Fibroblast of pulmonary artery (primary cell): Measurements from ENCODE around the gene RAET1G.

Source experiments
- DNase-seq: peaks from one replicate; pipeline ENCODE4 v3.0.0-alpha.2; 2010; ENCODE audit warnings: low read depth
- H3K4me3 ChIP-seq: replicated peaks from 2 replicates; pipeline ENCODE4 v1.5.1; 2011; ENCODE audit warnings: low read depth, mild to moderate bottlenecking, control low read depth, low read length, moderate library complexity
- TF ChIP-seq, protein P1 (sequence below): IDR thresholded peaks from 2 replicates; pipeline ENCODE4 v1.5.1; 2011; ENCODE audit warnings: mild to moderate bottlenecking, control low read depth, low read length, inconsistent platforms; ENCODE audit errors: missing control alignments

RAET1G gene

GRCh38 chr6:149888093-149888492 is 34.8 kb downstream of the RAET1G start:
- no peak overlapping the region for H3K4me3 ChIP-seq
- TF ChIP-seq, protein P1, sequence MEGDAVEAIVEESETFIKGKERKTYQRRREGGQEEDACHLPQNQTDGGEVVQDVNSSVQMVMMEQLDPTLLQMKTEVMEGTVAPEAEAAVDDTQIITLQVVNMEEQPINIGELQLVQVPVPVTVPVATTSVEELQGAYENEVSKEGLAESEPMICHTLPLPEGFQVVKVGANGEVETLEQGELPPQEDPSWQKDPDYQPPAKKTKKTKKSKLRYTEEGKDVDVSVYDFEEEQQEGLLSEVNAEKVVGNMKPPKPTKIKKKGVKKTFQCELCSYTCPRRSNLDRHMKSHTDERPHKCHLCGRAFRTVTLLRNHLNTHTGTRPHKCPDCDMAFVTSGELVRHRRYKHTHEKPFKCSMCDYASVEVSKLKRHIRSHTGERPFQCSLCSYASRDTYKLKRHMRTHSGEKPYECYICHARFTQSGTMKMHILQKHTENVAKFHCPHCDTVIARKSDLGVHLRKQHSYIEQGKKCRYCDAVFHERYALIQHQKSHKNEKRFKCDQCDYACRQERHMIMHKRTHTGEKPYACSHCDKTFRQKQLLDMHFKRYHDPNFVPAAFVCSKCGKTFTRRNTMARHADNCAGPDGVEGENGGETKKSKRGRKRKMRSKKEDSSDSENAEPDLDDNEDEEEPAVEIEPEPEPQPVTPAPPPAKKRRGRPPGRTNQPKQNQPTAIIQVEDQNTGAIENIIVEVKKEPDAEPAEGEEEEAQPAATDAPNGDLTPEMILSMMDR: no peak
- no peak for DNase-seq

DNA sequence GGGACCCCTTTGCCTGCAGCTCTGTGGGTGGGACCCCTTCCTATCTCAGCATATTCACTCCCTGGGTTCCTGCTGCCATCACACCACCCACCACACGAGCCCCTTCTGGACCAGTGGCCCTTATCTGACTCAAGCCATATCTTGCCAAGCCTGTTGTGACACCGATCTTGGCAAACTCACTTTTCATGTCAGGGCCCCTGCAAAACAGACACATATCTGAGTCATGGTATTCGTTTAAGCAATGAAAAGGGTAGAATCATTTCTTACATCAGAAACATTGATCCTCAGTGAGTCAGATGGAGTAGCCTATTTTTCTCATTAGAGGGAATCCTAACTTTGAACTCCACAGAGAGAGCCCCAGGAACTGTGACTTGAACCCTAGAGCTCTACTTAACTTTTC is 35.6 kb downstream of the RAET1G start:
- H3K4me3 ChIP-seq: no peak overlapping the region
- TF ChIP-seq, protein P1: no peak
- peak; percentile 57 for DNase-seq

DNA sequence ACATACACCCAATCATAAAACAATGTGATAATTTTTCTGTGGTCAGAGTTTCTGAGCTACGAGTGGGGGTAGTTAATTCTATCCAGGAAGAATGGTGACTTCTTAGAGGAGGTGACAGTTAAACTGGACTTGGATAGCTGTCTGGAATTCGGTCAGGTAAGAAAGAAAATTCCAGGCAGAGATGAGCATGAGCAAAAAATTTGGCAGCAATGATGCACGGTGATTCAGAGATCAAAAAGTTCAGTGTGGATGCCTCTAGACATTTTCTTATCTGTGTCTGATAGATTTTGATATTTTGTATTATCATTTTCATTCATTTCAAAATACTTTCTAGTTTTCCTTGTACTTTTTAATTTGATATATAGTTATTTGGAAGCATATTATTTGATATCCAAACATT is 37.0 kb downstream of the RAET1G start:
- TF ChIP-seq, protein P1: no peak
- no peak for DNase-seq
- H3K4me3 ChIP-seq: no peak overlapping the region

GRCh38 chr6:149884617-149885016 is 38.3 kb downstream of the RAET1G start:
- DNase-seq: no peak
- TF ChIP-seq, protein P1: no peak
- no peak overlapping the region for H3K4me3 ChIP-seq

DNA sequence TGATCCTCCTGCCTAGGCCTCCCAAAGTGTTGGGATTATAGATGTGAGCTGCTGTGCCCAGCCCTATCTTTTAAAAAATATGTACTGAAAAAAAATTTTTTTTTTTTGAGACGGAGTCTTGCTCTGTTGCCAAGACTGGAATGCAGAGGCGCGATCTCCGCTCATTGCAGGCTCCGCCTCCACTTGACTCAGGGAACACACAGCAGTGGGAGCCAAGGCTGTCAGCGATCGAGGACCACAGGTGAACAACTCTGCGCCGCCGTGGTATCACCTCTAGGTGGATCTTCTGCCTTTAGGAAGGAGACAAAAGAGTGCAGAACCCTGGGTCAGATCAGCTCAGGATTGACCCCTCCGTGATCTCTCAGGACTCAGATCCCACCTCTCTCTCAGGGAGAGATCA is 38.7 kb downstream of the RAET1G start:
- no peak overlapping the region for H3K4me3 ChIP-seq
- TF ChIP-seq, protein P1: no peak
- DNase-seq: peak; percentile 55

GRCh38 chr6:149881860-149882259 is 41.1 kb downstream of the RAET1G start:
- TF ChIP-seq, protein P1: no peak
- no peak for DNase-seq
- no peak overlapping the region for H3K4me3 ChIP-seq

- TF ChIP-seq, protein P1: no peak
- DNase-seq: no peak
- no peak overlapping the region for H3K4me3 ChIP-seq
Observed at GRCh38 chr6:149881066-149881766, 41.7 kb downstream of the RAET1G start.
